ENCODE measurements around the gene TUBB. TPM values are rescaled to one million over a fixed set of nuclear protein-coding genes. Genes with fewer than 3 reads are reported as not detected.
A peak's percentile ranks its signal among the peaks of the same experiment; 100 is the strongest.

Gene TUBB
- total RNA-seq, 1 experiment from 2014 or later = 886 TPM

GRCh38 chr6:30763155-30763617, 43.0 kb downstream of the TUBB start:
- intact Hi-C loops (cut with micrococcal nuclease) = no loop called here
- no peak overlapping the region for H3K4me3 ChIP-seq (replicated peaks in 1 of 2; ENCODE audit: low read depth in 1 of 2, low read length in 2 of 2)
- no peaks in the 10 kb centered on the region for H3K79me2 ChIP-seq (ENCODE audit: insufficient read depth, low read length)
- peak overlapping the region; percentile 78 for H3K27ac ChIP-seq (ENCODE audit: low read depth, low read length)
- H2AFZ ChIP-seq (ENCODE audit: low read depth, low read length, poor library complexity, severe bottlenecking) = peak overlapping the region; percentile 63
- POLR2A ChIA-PET = interaction anchor here (1.1 to 12.4 kb wide), 6 partner anchors 8 to 41 kb away, joined by 4 to 195 read pairs (median 6); no protein-coding TSS in a partner anchor
- no peak for DNase-seq (ENCODE audit: low read depth, low spot score)
- TF ChIP-seq ELF1 (IDR thresholded peaks at IDR 0.05; ENCODE audit: borderline replicate concordance, low read depth) (no peak), SRF (IDR thresholded peaks at IDR 0.05; ENCODE audit: low read depth) (no peak), POLR2A (IDR thresholded peaks at IDR 0.05; ENCODE audit: borderline replicate concordance, extremely low read depth, insufficient read depth, insufficient read length) (no peak), EZH2phosphoT487 (IDR thresholded peaks at IDR 0.05; ENCODE audit: borderline replicate concordance) (no peak), MAX (IDR thresholded peaks at IDR 0.05) (no peak), EZH2 (IDR thresholded peaks at IDR 0.05) (no peak), ATF3 (IDR thresholded peaks at IDR 0.05) (no peak), ZBTB33 (IDR thresholded peaks at IDR 0.05; ENCODE audit: extremely low read depth, insufficient replicate concordance, low read length) (no peak), SP1 (IDR thresholded peaks at IDR 0.05; ENCODE audit: low read depth) (no peak), SIN3A (IDR thresholded peaks at IDR 0.05; ENCODE audit: low read depth) (no peak), CEBPB (IDR thresholded peaks at IDR 0.05; ENCODE audit: low read depth) (no peak)
- ATAC-seq = no peak
- RAD21 ChIA-PET (ENCODE audit: low non-redundant PET in 1 of 2, low total read pairs in 2 of 2, uncharacterized antibody in 2 of 2, unreplicated experiment in 2 of 2) = interaction anchor here in 1 of 2 experiments (1.1 kb wide), 1 partner anchor 49 kb away, joined by 4 read pairs; no protein-coding TSS in a partner anchor
- H3K9me3 ChIP-seq (ENCODE audit: control insufficient read depth in 1 of 2, insufficient read depth in 1 of 2, low read depth in 1 of 2, low read length in 2 of 2) = no peaks in the 10 kb centered on the region
- BruUV-seq (replicated peaks) = no TSS peak
- peak overlapping the region; percentile 45 for H3K4me2 ChIP-seq (ENCODE audit: low read length)
- H3K36me3 ChIP-seq (ENCODE audit: control insufficient read depth in 1 of 2, insufficient read depth in 2 of 2, low read length in 2 of 2) = no peaks in the 10 kb centered on the region
- no peaks in the 10 kb centered on the region for H4K20me1 ChIP-seq (ENCODE audit: insufficient read depth)
- no peaks in the 10 kb centered on the region for H3K27me3 ChIP-seq (ENCODE audit: insufficient read depth, low read length)
- H3K9ac ChIP-seq (ENCODE audit: low read length) = peak overlapping the region; percentile 57
- CTCF ChIA-PET = interaction anchor here (1.8 kb wide), 1 partner anchor 11 kb away, joined by 7 read pairs; no protein-coding TSS in a partner anchor
- peaks cover 67 to 82% of the 10 kb centered on the region in 2 experiments for H3K4me1 ChIP-seq (ENCODE audit: control insufficient read depth in 1 of 2, insufficient read depth in 2 of 2, low read length in 2 of 2)
- H3K9me2 ChIP-seq (ENCODE audit: insufficient read depth) = no peaks in the 10 kb centered on the region

Measured in HCT116 (cell line).